OCI-LY1 (cell line): Measurements from ENCODE around the gene KRT3.

Source experiments
- H2AFZ ChIP-seq: fragments of 200-600 bp; sonication (generic), shearing (Covaris generic); 2 replicates; pipeline ENCODE4 v1.6.0; 2014; ENCODE audit warnings: antibody characterized with exemption, mild to moderate bottlenecking, low read length
- H3F3A ChIP-seq: fragments of 200-600 bp; sonication (generic), shearing (Covaris generic); 2 replicates; pipeline ENCODE4 v1.6.0; 2014; ENCODE audit warnings: mild to moderate bottlenecking, antibody characterized with exemption, low read length, moderate library complexity; ENCODE audit not compliant: insufficient read depth
- H3K27ac ChIP-seq: fragments of 200-600 bp; sonication (generic); 2 replicates; pipeline ENCODE4 v1.5.1; 2014; ENCODE audit warnings: low read length, mixed run types, mild to moderate bottlenecking, low read depth; ENCODE audit not compliant: poor library complexity, severe bottlenecking
- H3K27me3 ChIP-seq: fragments of 200-600 bp; sonication (generic); 2 replicates; pipeline ENCODE4 v1.6.0; 2014; ENCODE audit warnings: antibody characterized with exemption, mild to moderate bottlenecking, low read length, moderate library complexity; ENCODE audit not compliant: insufficient read depth
- H3K36me3 ChIP-seq: fragments of 200-600 bp; sonication (generic); 2 replicates; pipeline ENCODE4 v1.6.1; 2014; ENCODE audit warnings: mild to moderate bottlenecking, antibody characterized with exemption, low read length, moderate library complexity, mixed read lengths; ENCODE audit not compliant: insufficient read depth
- H3K4me1 ChIP-seq: fragments of 200-600 bp; sonication (generic); 2 replicates; pipeline ENCODE4 v1.5.1; 2014; ENCODE audit warnings: mild to moderate bottlenecking, low read length, moderate library complexity; ENCODE audit not compliant: insufficient read depth, severe bottlenecking
- H3K4me2 ChIP-seq: fragments of 200-600 bp; sonication (generic), shearing (Covaris generic); 2 replicates; pipeline ENCODE4 v1.6.1; 2014; ENCODE audit warnings: low read length
- H3K4me3 ChIP-seq: fragments of 200-600 bp; sonication (generic); 2 replicates; pipeline ENCODE4 v1.5.1; 2014; ENCODE audit warnings: low read length, low read depth, mild to moderate bottlenecking, mixed read lengths; ENCODE audit not compliant: poor library complexity, severe bottlenecking
- H3K79me2 ChIP-seq: fragments of 200-600 bp; shearing (Covaris generic); 2 replicates; pipeline ENCODE4 v1.6.1; 2016; ENCODE audit warnings: mixed run types, low read length, mixed read lengths; ENCODE audit not compliant: insufficient read depth
- H3K9ac ChIP-seq: fragments of 200-600 bp; sonication (generic), shearing (Covaris generic); 2 replicates; pipeline ENCODE4 v1.6.1; 2014; ENCODE audit warnings: mild to moderate bottlenecking, low read length, mixed read lengths
- H3K9me2 ChIP-seq: fragments of 200-600 bp; sonication (generic), shearing (Covaris generic); 2 replicates; pipeline ENCODE4 v1.6.1; 2014; ENCODE audit warnings: low read depth, mild to moderate bottlenecking, low read length, mixed read lengths
- H3K9me3 ChIP-seq: fragments of 200-600 bp; shearing (Covaris generic); 2 replicates; pipeline ENCODE4 v1.6.1; 2014; ENCODE audit warnings: low read length, mixed read lengths
- H4K20me1 ChIP-seq: fragments of 200-600 bp; sonication (generic), shearing (Covaris generic); 2 replicates; pipeline ENCODE4 v1.6.0; 2016; ENCODE audit warnings: mild to moderate bottlenecking, low read length; ENCODE audit not compliant: insufficient read depth
- EZH2 ChIP-seq: fragments of 200-600 bp; sonication (generic), shearing (Covaris generic); IDR thresholded peaks from 2 replicates; pipeline ENCODE4 v1.8.0; 2017; ENCODE audit warnings: borderline replicate concordance, mixed run types, mild to moderate bottlenecking, antibody characterized with exemption, low read length, moderate library complexity, mixed read lengths
- TF ChIP-seq, protein P1 (sequence below): fragments of 200-600 bp; sonication (generic), shearing (Covaris generic); IDR thresholded peaks from 2 replicates; pipeline ENCODE4 v1.5.1; 2017; ENCODE audit warnings: mild to moderate bottlenecking, antibody characterized with exemption, low read length, moderate library complexity, mixed read lengths

Gene KRT3

DNA sequence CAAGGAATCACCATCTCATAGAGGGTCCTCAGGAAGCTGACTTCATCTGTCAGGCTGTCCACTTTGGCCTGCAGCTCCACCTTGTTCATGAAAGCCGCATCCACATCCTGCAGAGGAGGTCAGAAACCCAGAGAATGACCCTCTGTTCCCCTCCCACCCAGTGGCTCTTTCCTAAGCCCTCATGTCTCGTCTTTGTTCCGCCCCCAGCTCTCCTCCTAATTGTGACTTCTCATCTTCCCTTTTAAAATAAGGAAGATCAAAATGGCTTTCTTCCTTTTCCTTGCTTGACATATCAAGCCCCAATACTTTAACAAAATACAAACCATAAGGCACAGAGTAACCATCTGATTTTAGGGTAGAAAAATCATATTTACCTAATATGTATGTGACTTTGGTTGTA, 23.1 kb downstream of the KRT3 start:
- H2AFZ ChIP-seq = no peak overlapping the region
- H3K4me3 ChIP-seq = no peak overlapping the region
- H3K4me2 ChIP-seq = no peak overlapping the region
- no peaks in the 10 kb centered on the region for H4K20me1 ChIP-seq
- no peaks in the 10 kb centered on the region for H3K79me2 ChIP-seq
- H3K36me3 ChIP-seq = no peaks in the 10 kb centered on the region
- H3K9me3 ChIP-seq = no peaks in the 10 kb centered on the region
- no peaks in the 10 kb centered on the region for H3F3A ChIP-seq
- peaks cover 3% of the 10 kb centered on the region; the same call in 1 of the 2 replicates for H3K27me3 ChIP-seq
- H3K27ac ChIP-seq = no peak overlapping the region
- H3K9me2 ChIP-seq = no peaks in the 10 kb centered on the region
- no peaks in the 10 kb centered on the region for H3K4me1 ChIP-seq
- H3K9ac ChIP-seq = no peak overlapping the region
- no peak for TF ChIP-seq EZH2
- TF ChIP-seq, protein P1, sequence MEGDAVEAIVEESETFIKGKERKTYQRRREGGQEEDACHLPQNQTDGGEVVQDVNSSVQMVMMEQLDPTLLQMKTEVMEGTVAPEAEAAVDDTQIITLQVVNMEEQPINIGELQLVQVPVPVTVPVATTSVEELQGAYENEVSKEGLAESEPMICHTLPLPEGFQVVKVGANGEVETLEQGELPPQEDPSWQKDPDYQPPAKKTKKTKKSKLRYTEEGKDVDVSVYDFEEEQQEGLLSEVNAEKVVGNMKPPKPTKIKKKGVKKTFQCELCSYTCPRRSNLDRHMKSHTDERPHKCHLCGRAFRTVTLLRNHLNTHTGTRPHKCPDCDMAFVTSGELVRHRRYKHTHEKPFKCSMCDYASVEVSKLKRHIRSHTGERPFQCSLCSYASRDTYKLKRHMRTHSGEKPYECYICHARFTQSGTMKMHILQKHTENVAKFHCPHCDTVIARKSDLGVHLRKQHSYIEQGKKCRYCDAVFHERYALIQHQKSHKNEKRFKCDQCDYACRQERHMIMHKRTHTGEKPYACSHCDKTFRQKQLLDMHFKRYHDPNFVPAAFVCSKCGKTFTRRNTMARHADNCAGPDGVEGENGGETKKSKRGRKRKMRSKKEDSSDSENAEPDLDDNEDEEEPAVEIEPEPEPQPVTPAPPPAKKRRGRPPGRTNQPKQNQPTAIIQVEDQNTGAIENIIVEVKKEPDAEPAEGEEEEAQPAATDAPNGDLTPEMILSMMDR = no peak

DNA sequence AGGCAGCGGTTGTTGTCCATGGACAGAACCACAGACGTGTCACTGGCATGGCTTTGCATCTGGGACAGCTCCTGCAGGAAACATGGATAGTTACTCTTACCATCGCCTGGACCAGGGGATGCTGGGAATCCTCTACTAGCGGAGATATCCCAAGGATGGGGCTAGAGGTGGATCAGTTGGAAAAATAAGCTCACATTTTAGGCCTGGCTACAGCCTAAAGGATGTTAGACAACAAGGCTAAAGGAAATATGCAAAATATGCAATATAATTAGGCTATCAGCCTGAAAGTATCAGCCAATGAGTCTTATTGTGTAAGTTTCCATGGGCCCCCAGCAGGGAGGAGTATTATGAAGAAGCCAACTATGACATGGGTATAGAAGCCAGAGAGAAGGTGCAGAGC, 23.7 kb downstream of the KRT3 start:
- TF ChIP-seq EZH2 = no peak
- TF ChIP-seq, protein P1 = no peak
- Histone ChIP-seq H2AFZ (no peak overlapping the region), H3K4me3 (no peak overlapping the region), H3K4me1 (no peaks in the 10 kb centered on the region), H3K27me3 (no peaks in the 10 kb centered on the region; the same call in 1 of the 2 replicates), H3K27ac (no peak overlapping the region), H4K20me1 (no peaks in the 10 kb centered on the region), H3K4me2 (no peak overlapping the region), H3F3A (no peaks in the 10 kb centered on the region), H3K9ac (no peak overlapping the region), H3K9me2 (no peaks in the 10 kb centered on the region), H3K9me3 (no peaks in the 10 kb centered on the region), H3K36me3 (no peaks in the 10 kb centered on the region), H3K79me2 (no peaks in the 10 kb centered on the region)

DNA sequence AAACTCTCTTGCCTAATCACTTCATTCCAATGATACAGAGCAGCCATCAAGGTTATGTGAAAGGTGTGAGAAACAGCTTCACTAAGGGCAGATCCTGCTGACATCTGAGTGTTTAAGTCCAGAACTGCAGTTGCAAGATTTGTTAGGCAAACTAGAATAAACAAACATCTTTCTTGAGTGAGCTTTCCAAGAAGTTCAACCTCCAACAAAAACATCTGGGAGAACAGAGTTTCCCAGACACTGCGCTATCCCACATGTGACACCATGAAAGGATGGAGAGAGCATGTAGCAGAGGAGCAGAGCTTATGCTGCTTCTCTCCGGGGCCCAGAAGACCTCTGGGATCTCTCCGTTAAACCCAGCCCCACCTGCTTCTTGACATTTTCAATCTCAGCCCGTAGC, 24.4 kb downstream of the KRT3 start:
- H3K36me3 ChIP-seq = no peaks in the 10 kb centered on the region
- no peak overlapping the region for H3K4me3 ChIP-seq
- no peaks in the 10 kb centered on the region for H3K4me1 ChIP-seq
- TF ChIP-seq, protein P1 = no peak
- TF ChIP-seq EZH2 = no peak
- H3K9me2 ChIP-seq = no peaks in the 10 kb centered on the region
- no peaks in the 10 kb centered on the region for H3K9me3 ChIP-seq
- no peak overlapping the region for H3K27ac ChIP-seq
- H2AFZ ChIP-seq = no peak overlapping the region
- no peaks in the 10 kb centered on the region; the same call in 1 of the 2 replicates for H3K27me3 ChIP-seq
- no peaks in the 10 kb centered on the region for H3K79me2 ChIP-seq
- no peak overlapping the region for H3K4me2 ChIP-seq
- H4K20me1 ChIP-seq = no peaks in the 10 kb centered on the region
- H3K9ac ChIP-seq = no peak overlapping the region
- H3F3A ChIP-seq = no peaks in the 10 kb centered on the region
